PC-9 (cell line): Measurements from ENCODE around the gene FOXG1. TPM values are rescaled to one million over a fixed set of nuclear protein-coding genes. Genes with fewer than 3 reads are reported as not detected.

Source experiments
- Bru-seq: library from RNA; stranded (reverse); fragments of 400-500 nt; gene quantifications from one replicate; lab custom pipeline; 2021; lab: Mats Ljungman, UMichigan
- BruChase-seq, 2 experiments: library from RNA; stranded (reverse); fragments of 400-500 nt; gene quantifications; one replicate each; lab custom pipeline; 2021; lab: Mats Ljungman, UMichigan
- BruUV-seq: library from RNA; stranded (reverse); fragments of 400-500 nt; replicated peaks from 2 replicates; lab custom pipeline; 2021; lab: Mats Ljungman, UMichigan
- CTCF ChIA-PET: fragments of 300-600 bp; sonication (Branson Sonifier 250); formaldehyde crosslinking; loops from one replicate; lab custom pipeline; 2022; ENCODE audit warnings: antibody characterized with exemption; lab: Charles Lee
- POLR2A ChIA-PET: fragments of 300-600 bp; sonication (Branson Sonifier 250); formaldehyde crosslinking; loops from one replicate; lab custom pipeline; 2022; ENCODE audit warnings: antibody characterized with exemption; ENCODE audit not compliant: unreplicated experiment; lab: Charles Lee
- DNase-seq, 2 experiments: peaks; one replicate each; pipeline versions ENCODE4 v3.0.0 to v3.0.0-alpha.2; 2015 to 2022; ENCODE audit warnings: mixed read lengths in 1 of 2
- H2AFZ ChIP-seq: fragments of 200-600 bp; sonication (generic); 2 replicates; pipeline ENCODE4 v1.8.1; 2017; ENCODE audit warnings: antibody characterized with exemption
- H3F3A ChIP-seq: fragments of 200-600 bp; sonication (generic); 2 replicates; pipeline ENCODE4 v1.8.1; 2017; ENCODE audit warnings: antibody characterized with exemption, mild to moderate bottlenecking, low read depth; ENCODE audit not compliant: insufficient read depth
- H3K27ac ChIP-seq: fragments of 200-600 bp; sonication (generic); 2 replicates; pipeline ENCODE4 v1.6.1; 2016; ENCODE audit warnings: mixed run types
- H3K27me3 ChIP-seq: fragments of 200-600 bp; sonication (generic); 2 replicates; pipeline ENCODE4 v1.6.1; 2016; ENCODE audit warnings: low read depth, mixed run types; ENCODE audit not compliant: insufficient read depth
- H3K36me3 ChIP-seq: fragments of 200-600 bp; sonication (generic); 2 replicates; pipeline ENCODE4 v1.6.1; 2016; ENCODE audit warnings: low read depth, mixed run types
- H3K4me1 ChIP-seq: fragments of 200-600 bp; sonication (generic); replicated peaks from 2 replicates; pipeline ENCODE4 v1.6.1; 2016; ENCODE audit warnings: mixed run types; ENCODE audit not compliant: insufficient read depth
- H3K4me2 ChIP-seq: fragments of 200-600 bp; sonication (generic); 2 replicates; pipeline ENCODE4 v1.6.1; 2017; ENCODE audit warnings: mixed run types
- H3K4me3 ChIP-seq: fragments of 200-600 bp; sonication (generic); 2 replicates; pipeline ENCODE4 v1.6.1; 2016; ENCODE audit warnings: mixed run types
- H3K79me2 ChIP-seq: fragments of 200-600 bp; sonication (generic); 2 replicates; pipeline ENCODE4 v1.6.1; 2017; ENCODE audit warnings: low read depth, mixed run types
- H3K9me2 ChIP-seq: fragments of 200-600 bp; sonication (generic); 2 replicates; pipeline ENCODE4 v1.8.1; 2017; ENCODE audit warnings: mild to moderate bottlenecking; ENCODE audit not compliant: insufficient read depth
- H3K9me3 ChIP-seq: fragments of 200-600 bp; sonication (generic); 2 replicates; pipeline ENCODE4 v1.8.1; 2016; ENCODE audit warnings: low read depth; ENCODE audit not compliant: insufficient read depth
- H4K20me1 ChIP-seq: fragments of 200-600 bp; sonication (generic); 2 replicates; pipeline ENCODE4 v1.8.1; 2017; ENCODE audit not compliant: insufficient read depth
- CTCF ChIP-seq: fragments of 200-600 bp; sonication (generic); conservative IDR thresholded peaks from 2 replicates; pipeline ENCODE4 v1.6.1; 2017; ENCODE audit warnings: mixed run types, antibody characterized with exemption, mild to moderate bottlenecking, moderate library complexity
- EZH2 ChIP-seq: fragments of 200-600 bp; sonication (generic); IDR thresholded peaks from 2 replicates; pipeline ENCODE4 v1.8.0; 2017; ENCODE audit warnings: antibody characterized with exemption, low read depth
- intact Hi-C: fragments of 100-400 bp; cut with micrococcal nuclease; formaldehyde crosslinking; loops from one replicate; pipeline ENCODE4 v1.10.0; 2022; ENCODE audit not compliant: unreplicated experiment
- long read RNA-seq: library from polyadenylated mRNA; stranded (forward); transcript quantifications from one replicate; pipeline ENCODE4 v2.0.0, GENCODE V29; 2022
- total RNA-seq: library from RNA; stranded (reverse); gene quantifications from 2 replicates; pipeline ENCODE4 v1.2.3, GENCODE V29; 2021

The FOXG1 gene
- not detected in 2 replicates for total RNA-seq
- not detected for Bru-seq, nascent RNA
- BruChase-seq, experiment 1, labeled RNA remaining after a 2-hour chase = percentile 10 among the genes with signal in this experiment
- not detected for BruChase-seq, experiment 2, labeled RNA remaining after a 6-hour chase
- long read RNA-seq = 0 reads

- ChIA-PET CTCF (no interaction called here), POLR2A (no interaction called here)
- H3K36me3 ChIP-seq = no peaks in the 10 kb centered on the region
- TF ChIP-seq EZH2 = no peak
- no peak for TF ChIP-seq CTCF
- no peaks in the 10 kb centered on the region for H3K9me2 ChIP-seq
- H3K4me1 ChIP-seq = no peaks in the 10 kb centered on the region
- intact Hi-C loops = no loop called here
- H3K79me2 ChIP-seq = no peaks in the 10 kb centered on the region
- H3K4me2 ChIP-seq = no peak within 1 kb of the TSS
- DNase-seq = no peak
- BruUV-seq = no TSS peak
- H3F3A ChIP-seq = no peaks in the 10 kb centered on the region
- H3K9me3 ChIP-seq = no peaks in the 10 kb centered on the region
- no peak within 1 kb of the TSS for H3K27ac ChIP-seq
- H3K4me3 ChIP-seq = no peak within 1 kb of the TSS
- H2AFZ ChIP-seq = no peak within 1 kb of the TSS
- H3K27me3 ChIP-seq = no peaks in the 10 kb centered on the region
- no peaks in the 10 kb centered on the region for H4K20me1 ChIP-seq
Observed at GRCh38 chr14:28766469-28766955, at the start of gene FOXG1. FOXG1 (plus strand) TSS chr14:28766787; CDS start chr14:28767280, 493 bp downstream.

- Histone ChIP-seq H3K9me3 (no peaks in the 10 kb centered on the region), H3K4me3 (no peak overlapping the region), H3K27ac (no peak overlapping the region), H3K27me3 (no peaks in the 10 kb centered on the region), H4K20me1 (no peaks in the 10 kb centered on the region), H3K9me2 (no peaks in the 10 kb centered on the region), H3F3A (no peaks in the 10 kb centered on the region), H3K4me2 (no peak overlapping the region), H3K36me3 (no peaks in the 10 kb centered on the region), H3K4me1 (no peaks in the 10 kb centered on the region), H3K79me2 (no peaks in the 10 kb centered on the region), H2AFZ (no peak overlapping the region)
- ChIA-PET CTCF (no interaction called here), POLR2A (no interaction called here)
- intact Hi-C loops = no loop called here
- no peak for DNase-seq
- BruUV-seq = no TSS peak
- no peak for TF ChIP-seq EZH2
- no peak for TF ChIP-seq CTCF
Observed at GRCh38 chr14:28719130-28719529, 47.5 kb upstream of the FOXG1 start.

GRCh38 chr14:28731358-28731757 lies 35.2 kb upstream of the FOXG1 start:
- CTCF ChIA-PET = no interaction called here
- no peaks in the 10 kb centered on the region for H3K9me2 ChIP-seq
- TF ChIP-seq CTCF = no peak
- TF ChIP-seq EZH2 = no peak
- peak overlapping the region; percentile 62; the same call in 1 of the 2 replicates for H2AFZ ChIP-seq
- no peaks in the 10 kb centered on the region for H3K36me3 ChIP-seq
- POLR2A ChIA-PET = no interaction called here
- no peak overlapping the region for H3K27ac ChIP-seq
- no peak overlapping the region for H3K4me2 ChIP-seq
- H3K4me1 ChIP-seq = no peaks in the 10 kb centered on the region
- no TSS peak for BruUV-seq
- no peaks in the 10 kb centered on the region for H4K20me1 ChIP-seq
- no peaks in the 10 kb centered on the region for H3K9me3 ChIP-seq
- no peaks in the 10 kb centered on the region for H3F3A ChIP-seq
- no peaks in the 10 kb centered on the region for H3K27me3 ChIP-seq
- H3K4me3 ChIP-seq = no peak overlapping the region
- no peaks in the 10 kb centered on the region for H3K79me2 ChIP-seq
- intact Hi-C loops = no loop called here
- no peak for DNase-seq
